IMR-90 (cell line): ENCODE measurements around the gene JMY. TPM values are rescaled to one million over a fixed set of nuclear protein-coding genes. Genes with fewer than 3 reads are reported as not detected.

ENCODE experiments used
- ATAC-seq: fragments of 200-7000 bp; cut with Tn5 transposase; 2 replicates; pipeline ENCODE4 v1.9.1; 2020; ENCODE audit warnings: low read depth, mild to moderate bottlenecking, moderate library complexity
- BruUV-seq: library from RNA; stranded (reverse); fragments of 400-500 nt; replicated peaks from 2 replicates; lab custom pipeline; 2021; lab: Mats Ljungman, UMichigan
- CTCF ChIA-PET: fragments of 300-600 bp; formaldehyde crosslinking; extraction: SDS; loops from one replicate; lab custom pipeline; 2021; ENCODE audit warnings: antibody characterized with exemption; lab: Yijun Ruan, JAX
- POLR2A ChIA-PET: fragments of 300-600 bp; sonication (Branson Sonifier 250); formaldehyde crosslinking; loops from one replicate; lab custom pipeline; 2022; ENCODE audit warnings: antibody characterized with exemption; ENCODE audit not compliant: unreplicated experiment; lab: Charles Lee
- DNase-seq: peaks from one replicate; pipeline ENCODE4 v3.0.0; 2013
- H2AFZ ChIP-seq: replicated peaks from 2 replicates; pipeline ENCODE3; 2013; ENCODE audit warnings: low read length, mild to moderate bottlenecking; ENCODE audit not compliant: poor library complexity
- H2AK5ac ChIP-seq: 2 replicates; pipeline ENCODE4 v1.6.1; 2013; ENCODE audit warnings: low read depth, low read length, inconsistent platforms
- H2AK9ac ChIP-seq: replicated peaks from 2 replicates; pipeline ENCODE3; 2013; ENCODE audit warnings: mild to moderate bottlenecking, low read depth, low read length, moderate library complexity; ENCODE audit not compliant: poor library complexity
- H2BK120ac ChIP-seq: 2 replicates; pipeline ENCODE4 v1.6.1; 2013; ENCODE audit warnings: low read depth, low read length, inconsistent platforms
- H2BK15ac ChIP-seq: 3 replicates; pipeline ENCODE4 v1.6.1; 2013; ENCODE audit warnings: low read depth, low read length, inconsistent platforms
- H2BK20ac ChIP-seq: 2 replicates; pipeline ENCODE4 v1.6.1; 2013; ENCODE audit warnings: low read depth, mild to moderate bottlenecking, inconsistent platforms, low read length, moderate library complexity
- H2BK5ac ChIP-seq: 2 replicates; pipeline ENCODE4 v1.6.1; 2013; ENCODE audit warnings: mild to moderate bottlenecking, low read depth, low read length, inconsistent platforms; ENCODE audit not compliant: poor library complexity, severe bottlenecking
- H3K14ac ChIP-seq: replicated peaks from 2 replicates; pipeline ENCODE4 v1.6.1; 2013; ENCODE audit warnings: low read depth, low read length, inconsistent platforms
- H3K18ac ChIP-seq: 2 replicates; pipeline ENCODE4 v1.6.1; 2013; ENCODE audit warnings: low read depth, low read length, control low read depth
- H3K23ac ChIP-seq: 2 replicates; pipeline ENCODE4 v1.6.1; 2013; ENCODE audit warnings: low read depth, low read length, inconsistent platforms
- H3K27ac ChIP-seq: 2 replicates; pipeline ENCODE4 v1.5.1; 2013; ENCODE audit warnings: mild to moderate bottlenecking, control low read depth, low read length; ENCODE audit not compliant: insufficient read depth
- H3K27me3 ChIP-seq: 2 replicates; pipeline ENCODE4 v1.6.1; 2013; ENCODE audit warnings: low read length; ENCODE audit not compliant: control insufficient read depth, insufficient read depth
- H3K36me3 ChIP-seq: 2 replicates; pipeline ENCODE4 v1.6.1; 2013; ENCODE audit warnings: low read length, mixed read lengths; ENCODE audit not compliant: control insufficient read depth, insufficient read depth
- H3K4ac ChIP-seq: 2 replicates; pipeline ENCODE4 v1.6.1; 2013; ENCODE audit warnings: low read depth, low read length, inconsistent platforms
- H3K4me1 ChIP-seq: 2 replicates; pipeline ENCODE4 v1.6.1; 2013; ENCODE audit warnings: low read length, mixed read lengths; ENCODE audit not compliant: control insufficient read depth, insufficient read depth
- H3K4me2 ChIP-seq: 2 replicates; pipeline ENCODE4 v1.6.1; 2013; ENCODE audit warnings: low read depth, mild to moderate bottlenecking, control low read depth, low read length, moderate library complexity
- H3K4me3 ChIP-seq: 2 replicates; pipeline ENCODE4 v1.5.1; 2013; ENCODE audit warnings: low read depth, mild to moderate bottlenecking, control low read depth, low read length, moderate library complexity; ENCODE audit not compliant: insufficient read depth
- H3K56ac ChIP-seq: 2 replicates; pipeline ENCODE4 v1.6.1; 2013; ENCODE audit warnings: low read length, inconsistent platforms; ENCODE audit not compliant: insufficient read depth; ENCODE audit errors: extremely low read depth
- H3K79me1 ChIP-seq, 2 experiments: 2 replicates each; pipeline ENCODE4 v1.6.1; 2013; ENCODE audit warnings: low read length in 2 of 2, inconsistent platforms in 1 of 2, low read depth in 1 of 2
- H3K9ac ChIP-seq: 2 replicates; pipeline ENCODE4 v1.6.1; 2013; ENCODE audit warnings: low read depth, low read length, control low read depth
- H3K9me1 ChIP-seq: 2 replicates; pipeline ENCODE4 v1.6.1; 2013; ENCODE audit warnings: low read length, inconsistent platforms; ENCODE audit not compliant: insufficient read depth
- H3K9me3 ChIP-seq: 2 replicates; pipeline ENCODE4 v1.6.1; 2013; ENCODE audit warnings: low read length; ENCODE audit not compliant: control insufficient read depth, insufficient read depth
- H4K20me1 ChIP-seq: 2 replicates; pipeline ENCODE4 v1.6.1; 2013; ENCODE audit warnings: low read length, inconsistent platforms; ENCODE audit not compliant: insufficient read depth
- H4K5ac ChIP-seq: 2 replicates; pipeline ENCODE4 v1.6.1; 2013; ENCODE audit warnings: mild to moderate bottlenecking, low read depth, low read length, control low read depth
- H4K8ac ChIP-seq, 2 experiments: 2 replicates each; pipeline ENCODE4 v1.6.1; 2013; ENCODE audit warnings: low read depth in 2 of 2, low read length in 2 of 2, control low read depth in 1 of 2, inconsistent platforms in 1 of 2
- H4K91ac ChIP-seq: 2 replicates; pipeline ENCODE4 v1.6.1; 2013; ENCODE audit warnings: low read depth, low read length, inconsistent platforms; ENCODE audit not compliant: insufficient read depth
- MAZ ChIP-seq: IDR thresholded peaks from 2 replicates; pipeline ENCODE4 v1.6.1; 2012; ENCODE audit warnings: low read depth, mild to moderate bottlenecking, low read length, improper control_type of control experiment, moderate library complexity, borderline replicate concordance
- RCOR1 ChIP-seq: IDR thresholded peaks from 2 replicates; pipeline ENCODE4 v1.6.1; 2012; ENCODE audit warnings: mild to moderate bottlenecking, low read length, improper control_type of control experiment; ENCODE audit not compliant: insufficient replicate concordance
- USF2 ChIP-seq: fragments of 150-350 bp; IDR thresholded peaks from 2 replicates; pipeline ENCODE4 v1.6.1; 2017; ENCODE audit warnings: mild to moderate bottlenecking, antibody characterized with exemption, low read length, low read depth
- WGBS, 2 experiments: methylation state at CpG; one replicate each; pipeline versions ENCODE4 v1.1.5 to v1.1.7; 2013; ENCODE audit warnings: missing lambda C conversion rate in 2 of 2; ENCODE audit not compliant: insufficient read length in 1 of 2; ENCODE audit errors: extremely low coverage in 2 of 2; 5-methylcytosine and 5-hydroxymethylcytosine counted together
- dilution Hi-C: fragments of 300-500 bp; cut with HindIII; formaldehyde crosslinking; loops from one replicate; pipeline ENCODE4 v1.14.3; 2018; ENCODE audit warnings: low sequenced_read_pairs; ENCODE audit not compliant: unreplicated experiment
- in situ Hi-C: fragments of 300-500 bp; cut with MboI; formaldehyde crosslinking; loops from 3 replicates; pipeline ENCODE4 v1.14.3; 2019; ENCODE audit warnings: low sequenced_read_pairs, inconsistent platforms, mixed read lengths
- intact Hi-C: fragments of 100-400 bp; cut with micrococcal nuclease; formaldehyde crosslinking; loops from 2 replicates; pipeline ENCODE4 v1.10.0; 2022
- polyA plus RNA-seq, 3 experiments: library from polyadenylated mRNA; depleted of rRNA; stranded (reverse); fragments of >200 nt; gene quantifications; 2 replicates each; pipeline ENCODE4 v1.2.3, GENCODE V29; 2012; ENCODE audit warnings: low replicate concordance in 1 of 3
- total RNA-seq: library from RNA; depleted of rRNA; stranded (reverse); fragments of >200 nt; gene quantifications from 2 replicates; pipeline ENCODE4 v1.2.3, GENCODE V29; 2012

JMY gene
- total and polyA plus RNA-seq, 2 of the 4 experiments (the other 2 are of a cell fraction) = 1.7 to 3.2 TPM

DNA sequence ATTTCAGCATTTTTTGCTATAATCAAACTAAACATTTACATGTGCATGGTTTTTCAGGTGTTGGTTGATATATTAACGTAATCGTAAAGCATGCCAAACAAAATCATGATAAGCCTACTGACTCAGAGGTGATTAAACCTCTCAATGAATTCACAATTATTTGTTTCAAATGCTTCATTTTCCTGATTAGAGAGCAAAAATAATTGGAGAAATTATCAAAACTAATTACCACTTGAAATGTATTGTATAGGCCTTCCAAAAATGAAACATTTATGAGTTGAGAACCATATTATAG, 45.7 kb upstream of the JMY start:
- no peaks in the 10 kb centered on the region for H3K27me3 ChIP-seq
- H3K36me3 ChIP-seq = no peaks in the 10 kb centered on the region
- H4K20me1 ChIP-seq = no peaks in the 10 kb centered on the region
- ChIA-PET CTCF (no interaction called here), POLR2A (no interaction called here)
- no peak overlapping the region for H2AK5ac ChIP-seq
- H4K8ac ChIP-seq = no peak overlapping the region
- TF ChIP-seq MAZ = no peak
- no peak for TF ChIP-seq USF2
- no peak for TF ChIP-seq RCOR1
- BruUV-seq = no TSS peak
- intact Hi-C loops (no loop called here), dilution Hi-C loops (no loop called here), in situ Hi-C loops (no loop called here)
- no peak overlapping the region for H3K56ac ChIP-seq
- no peak overlapping the region for H2AFZ ChIP-seq
- no peak overlapping the region for H2BK20ac ChIP-seq
- H2AK9ac ChIP-seq = no peak overlapping the region
- no peak overlapping the region for H4K91ac ChIP-seq
- no peaks in the 10 kb centered on the region for H3K9me1 ChIP-seq
- no peak overlapping the region for H3K18ac ChIP-seq
- H3K27ac ChIP-seq = no peak overlapping the region
- ATAC-seq (no peak), DNase-seq (no peak)
- no peak overlapping the region for H3K4ac ChIP-seq
- H2BK15ac ChIP-seq = no peak overlapping the region
- H3K14ac ChIP-seq = no peak overlapping the region
- no peak overlapping the region for H3K23ac ChIP-seq
- H3K4me1 ChIP-seq = no peaks in the 10 kb centered on the region
- no peak overlapping the region for H3K9ac ChIP-seq
- no CpG with 5 or more reads among the region's 2 CpGs for whole genome bisulfite sequencing, 2 experiments
- no peaks in the 10 kb centered on the region for H3K79me1 ChIP-seq
- no peaks in the 10 kb centered on the region for H3K9me3 ChIP-seq
- no peak overlapping the region for H4K5ac ChIP-seq
- H2BK5ac ChIP-seq = no peak overlapping the region
- no peak overlapping the region for H2BK120ac ChIP-seq
- no peak overlapping the region for H3K4me2 ChIP-seq
- H3K4me3 ChIP-seq = no peak overlapping the region
